Urothelium cell line (cell line): ENCODE data around the gene EIF3F.

ENCODE experiments used
- DNase-seq: peaks from one replicate; pipeline ENCODE4 v3.0.0; 2011; ENCODE audit warnings: low spot score, mixed read lengths
- FAIRE-seq: peaks from 2 replicates; lab custom pipeline; 2011; peaks lifted over from hg19 to GRCh38; lab: Jason Lieb, UNC

The EIF3F gene

DNA sequence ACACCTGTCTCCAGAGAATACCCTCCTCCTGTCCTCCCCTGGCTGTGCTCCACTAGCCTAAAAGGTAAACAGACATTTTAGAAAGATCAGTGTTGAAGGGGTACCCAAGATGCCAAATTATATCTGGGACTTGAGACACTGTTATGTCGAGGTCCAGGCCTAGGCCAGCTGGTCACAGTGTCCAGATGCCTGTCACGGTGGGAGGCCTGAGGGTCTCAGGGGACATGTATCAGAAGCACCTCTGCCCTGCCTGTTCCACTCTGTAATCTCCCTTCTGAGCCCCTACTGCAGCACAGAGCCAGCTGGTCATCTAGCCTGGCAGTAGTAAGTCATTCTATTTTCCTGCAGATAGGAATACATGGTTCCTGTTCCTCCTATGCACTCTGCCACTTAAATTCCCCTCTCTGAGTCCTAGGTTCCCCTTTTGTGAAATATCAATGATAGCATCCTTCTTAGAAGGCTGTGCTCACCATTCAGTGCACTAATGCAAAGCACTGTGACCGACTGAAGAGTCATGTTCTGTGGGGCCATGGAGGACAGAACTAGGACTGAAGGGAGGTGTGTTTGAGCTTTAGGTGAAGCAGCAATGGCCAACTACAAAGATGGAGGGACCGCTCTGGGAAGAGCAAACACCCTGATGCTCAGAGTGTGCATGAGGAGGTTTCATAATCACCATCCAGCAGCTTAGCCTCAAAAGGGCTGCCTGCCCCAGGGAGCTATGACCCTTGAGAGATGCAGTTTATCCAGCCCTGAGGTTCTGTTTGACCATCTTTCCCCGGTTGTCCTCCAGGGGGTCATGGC lies 49.1 kb downstream of the EIF3F start:
- FAIRE-seq, result no peak

DNA sequence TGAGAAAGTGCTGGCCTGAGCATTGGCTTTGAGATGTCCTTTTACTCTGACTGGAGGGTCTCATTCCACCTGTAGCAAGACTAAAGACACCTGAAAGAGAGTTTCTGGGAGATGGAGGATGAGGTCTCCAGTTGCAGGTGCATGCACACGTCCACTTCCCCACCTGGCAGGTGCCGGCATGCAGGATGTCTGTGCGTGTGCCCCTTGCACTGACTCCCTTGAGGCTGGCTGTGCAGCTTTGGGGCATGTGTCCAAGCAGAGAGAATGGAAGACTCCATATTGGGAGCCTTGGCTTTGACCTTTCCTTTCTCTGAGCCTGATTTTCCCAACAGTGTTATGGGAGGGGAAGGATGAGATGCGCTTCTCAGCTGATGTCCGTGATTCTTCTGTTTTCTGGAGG lies 49.8 kb downstream of the EIF3F start:
- FAIRE-seq (no peak), DNase-seq (no peak)

More for the DNA sequence above, 49.1 kb downstream of the EIF3F start:
- no peak for DNase-seq

- DNase-seq (no peak), FAIRE-seq (no peak)
These were observed 51.3 kb downstream of the EIF3F start for GRCh38 chr11:8038393-8038792.

DNA sequence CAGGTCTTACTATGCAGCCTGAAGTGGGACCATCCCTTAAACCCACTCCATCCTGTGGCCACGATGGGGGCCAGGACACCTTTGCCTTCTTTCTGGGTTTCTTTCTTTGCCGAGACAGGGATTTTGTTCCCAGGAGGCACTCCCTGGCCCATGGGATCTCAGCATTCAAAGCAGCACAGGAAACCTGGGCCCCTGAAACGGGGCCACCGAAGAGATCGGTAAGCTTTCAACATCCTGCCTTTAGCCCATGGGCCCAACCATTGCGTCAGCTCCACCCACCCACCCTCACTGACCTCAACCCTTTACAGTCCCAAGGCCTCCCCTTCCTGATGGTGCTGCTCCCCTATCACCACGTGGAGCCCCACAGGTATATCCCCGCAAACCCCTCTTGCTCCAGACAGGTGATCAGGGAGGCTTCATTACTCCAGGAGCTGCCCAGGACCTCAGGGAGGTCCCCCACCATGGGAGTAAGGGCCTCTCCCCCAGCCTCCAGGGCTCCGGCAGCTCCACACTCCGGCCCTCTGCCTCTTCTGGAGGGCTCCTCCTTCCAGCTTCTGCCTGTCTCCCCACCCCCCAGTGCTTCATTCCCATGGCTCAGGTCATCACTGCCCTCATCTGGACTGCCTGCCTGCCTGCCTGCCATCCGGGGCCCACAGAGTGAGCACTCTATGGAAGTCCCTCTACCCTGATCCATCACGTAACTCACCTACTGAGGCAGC lies 51.8 kb downstream of the EIF3F start:
- no peak for FAIRE-seq
- no peak for DNase-seq

- FAIRE-seq, result no peak
- no peak for DNase-seq
These were observed 52.6 kb downstream of the EIF3F start for GRCh38 chr11:8039530-8040260.

GRCh38 chr11:8040261-8040920 lies 53.3 kb downstream of the EIF3F start:
- FAIRE-seq (no peak), DNase-seq (no peak)

- FAIRE-seq (no peak), DNase-seq (no peak)
These were observed 53.8 kb downstream of the EIF3F start for GRCh38 chr11:8040921-8041285.

- no peak for DNase-seq
- FAIRE-seq, result no peak
These were observed 54.4 kb downstream of the EIF3F start for GRCh38 chr11:8041576-8041975.

- DNase-seq, result no peak
- FAIRE-seq, result no peak
These were observed 56.6 kb downstream of the EIF3F start for GRCh38 chr11:8043756-8044155.

DNA sequence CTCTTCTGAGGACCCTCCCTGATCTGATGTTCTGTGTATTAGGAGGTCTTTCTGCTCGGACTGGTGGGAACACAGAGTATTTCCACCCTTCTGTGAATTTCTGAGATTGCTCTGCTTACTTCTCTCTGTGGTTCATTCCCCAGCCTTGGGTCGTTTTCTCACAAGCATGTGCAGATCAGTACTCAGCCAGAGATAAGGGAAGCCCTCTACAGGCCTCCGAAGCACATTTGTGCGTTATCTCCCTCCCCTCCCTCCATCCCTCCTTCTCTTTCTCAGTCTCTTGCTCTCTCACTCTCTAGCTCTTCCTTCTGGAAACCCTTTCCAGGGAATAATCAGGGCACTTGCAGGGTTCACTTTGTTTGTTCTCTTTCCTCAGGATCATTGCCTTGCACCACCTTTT lies 58.7 kb downstream of the EIF3F start:
- FAIRE-seq, result no peak
- no peak for DNase-seq

- DNase-seq, result no peak
- FAIRE-seq, result no peak
These were observed 60.2 kb downstream of the EIF3F start for GRCh38 chr11:8047382-8047781.

DNA sequence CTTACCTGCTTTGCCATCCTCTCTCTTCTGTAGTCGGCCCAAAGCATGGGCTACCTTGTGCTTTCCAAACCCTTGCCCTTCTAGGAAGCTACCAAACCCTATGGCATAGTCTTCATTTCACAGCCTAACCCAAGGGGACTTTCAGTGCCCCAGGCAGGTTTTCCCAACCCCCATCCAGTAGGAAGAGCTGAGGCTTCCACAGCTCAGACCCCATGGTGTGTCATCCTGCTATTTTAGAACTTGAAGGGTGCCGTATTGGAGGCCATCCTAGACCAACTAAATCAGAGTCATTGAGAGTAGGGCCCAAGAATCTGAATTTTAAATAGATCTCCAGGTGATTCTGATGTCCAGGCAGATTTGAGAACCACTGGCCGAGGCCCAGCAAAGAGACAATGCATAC lies 61.9 kb downstream of the EIF3F start:
- no peak for DNase-seq
- no peak for FAIRE-seq
